ENCODE data around the gene COL15A1.

Gene COL15A1

GRCh38 chr9:99012957-99013512 lies 69.3 kb downstream of the COL15A1 start:
- DNase-seq (ENCODE audit: low read depth, low spot score): no peak

GRCh38 chr9:99013550-99013949 lies 69.8 kb downstream of the COL15A1 start:
- no peak for DNase-seq (ENCODE audit: low read depth, low spot score)

GRCh38 chr9:99015448-99015847 lies 71.7 kb downstream of the COL15A1 start:
- no peak for DNase-seq (ENCODE audit: low read depth, low spot score)

DNA sequence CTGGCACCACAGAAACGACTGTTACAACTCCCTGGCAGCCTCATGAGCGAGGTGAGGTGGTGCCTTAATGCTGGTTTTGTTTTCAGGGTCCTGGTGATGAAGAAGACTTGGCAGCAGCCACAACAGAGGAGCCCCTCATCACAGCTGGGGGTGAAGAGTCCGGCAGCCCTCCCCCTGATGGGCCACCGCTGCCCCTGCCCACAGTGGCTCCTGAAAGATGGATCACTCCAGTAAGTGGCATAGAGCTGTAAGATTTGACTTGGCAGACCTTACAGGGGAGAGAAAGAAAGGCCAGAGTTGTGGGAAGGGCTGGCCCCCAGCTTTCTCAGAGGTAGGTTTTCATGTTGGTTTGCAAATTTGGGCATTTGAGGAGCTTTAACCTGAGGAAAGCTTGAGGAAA lies 72.2 kb downstream of the COL15A1 start:
- DNase-seq (ENCODE audit: low read depth, low spot score): no peak

DNA sequence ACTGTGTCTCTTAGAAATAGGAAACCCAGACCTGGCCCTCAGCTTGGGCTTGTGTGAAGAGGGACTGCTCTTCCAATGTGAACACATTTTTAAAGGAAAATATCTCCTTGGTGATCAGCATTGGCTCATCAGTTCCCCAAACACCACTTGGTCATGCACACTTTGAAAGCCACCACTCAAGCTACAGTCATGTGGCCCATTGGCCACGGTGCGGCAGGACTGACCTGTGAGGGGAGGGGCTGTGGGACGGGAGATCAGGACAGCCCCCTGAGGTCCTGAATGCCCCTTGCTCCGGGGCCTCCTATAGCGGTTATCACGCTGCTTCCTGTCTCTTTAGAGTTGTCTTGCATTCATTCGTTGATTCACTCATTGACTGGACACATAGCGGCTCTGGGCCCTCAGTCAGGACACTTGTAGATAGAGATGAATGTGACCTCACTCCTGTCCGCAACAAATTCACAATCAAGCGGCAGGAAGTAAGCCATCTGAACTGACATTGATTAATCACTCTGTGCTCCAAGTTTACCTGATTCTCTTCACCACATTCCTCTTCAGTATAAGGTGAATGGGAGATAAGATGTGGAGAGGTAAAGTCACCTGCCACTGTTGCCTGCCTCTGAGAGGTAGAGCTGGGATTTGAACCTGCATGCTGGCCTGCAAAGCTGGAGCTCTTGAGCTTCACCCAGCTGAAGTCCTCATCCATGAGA lies 73.1 kb downstream of the COL15A1 start:
- no peak for DNase-seq (ENCODE audit: low read depth, low spot score)

DNA sequence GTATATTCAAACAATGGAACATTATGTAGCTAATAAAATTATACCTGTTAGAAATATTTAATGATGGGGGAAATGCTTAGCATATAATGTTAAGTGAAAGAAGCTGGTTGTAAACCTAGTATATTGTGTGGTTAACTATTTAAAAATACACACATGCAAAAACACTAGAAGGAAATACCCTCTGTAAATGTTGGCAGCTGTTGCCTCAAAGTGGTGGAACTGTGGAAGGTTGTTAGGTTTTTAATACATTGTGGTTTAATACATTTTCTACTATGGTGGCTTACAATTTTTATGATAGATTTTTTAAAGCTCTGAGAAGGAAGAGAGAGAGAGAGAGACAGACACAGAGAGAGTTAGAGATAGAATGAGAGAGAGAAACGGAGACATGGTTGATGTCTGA lies 74.9 kb downstream of the COL15A1 start:
- no peak for DNase-seq (ENCODE audit: low read depth, low spot score)

- DNase-seq (ENCODE audit: low read depth, low spot score): peak; percentile 93
Measured at GRCh38 chr9:99019510-99020331, 76.0 kb downstream of the COL15A1 start.

GRCh38 chr9:99020786-99021436 lies 77.2 kb downstream of the COL15A1 start:
- DNase-seq (ENCODE audit: low read depth, low spot score): no peak

- no peak for DNase-seq (ENCODE audit: low read depth, low spot score)
Measured at GRCh38 chr9:99021512-99021911, 77.8 kb downstream of the COL15A1 start.

GRCh38 chr9:99023231-99023630 lies 79.5 kb downstream of the COL15A1 start:
- no peak for DNase-seq (ENCODE audit: low read depth, low spot score)

DNA sequence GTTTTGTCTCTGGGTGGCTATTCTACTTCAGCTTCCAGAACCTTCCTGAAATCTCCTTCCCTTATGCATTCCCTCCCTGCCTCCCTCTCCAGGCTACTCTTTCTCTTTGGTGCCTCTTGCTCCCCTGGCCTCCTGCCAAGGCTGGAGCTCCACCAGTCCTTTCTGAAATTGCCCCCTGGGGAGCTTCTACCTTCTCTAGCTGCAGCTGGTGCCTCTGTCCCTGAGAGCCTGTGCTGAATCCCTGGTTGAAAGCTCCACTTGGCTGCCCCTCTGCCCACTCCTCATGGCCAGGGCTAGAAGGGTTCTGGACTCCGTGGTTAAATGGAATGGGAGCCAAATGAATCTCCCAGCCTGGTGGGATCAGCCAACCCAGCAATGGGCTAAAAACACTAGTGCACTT lies 80.1 kb downstream of the COL15A1 start:
- DNase-seq (ENCODE audit: low read depth, low spot score): peak; percentile 69

- no peak for DNase-seq (ENCODE audit: low read depth, low spot score)
Measured at GRCh38 chr9:99024959-99025358, 81.3 kb downstream of the COL15A1 start.

GRCh38 chr9:99025616-99026270 lies 82.0 kb downstream of the COL15A1 start:
- DNase-seq (ENCODE audit: low read depth, low spot score): no peak

DNA sequence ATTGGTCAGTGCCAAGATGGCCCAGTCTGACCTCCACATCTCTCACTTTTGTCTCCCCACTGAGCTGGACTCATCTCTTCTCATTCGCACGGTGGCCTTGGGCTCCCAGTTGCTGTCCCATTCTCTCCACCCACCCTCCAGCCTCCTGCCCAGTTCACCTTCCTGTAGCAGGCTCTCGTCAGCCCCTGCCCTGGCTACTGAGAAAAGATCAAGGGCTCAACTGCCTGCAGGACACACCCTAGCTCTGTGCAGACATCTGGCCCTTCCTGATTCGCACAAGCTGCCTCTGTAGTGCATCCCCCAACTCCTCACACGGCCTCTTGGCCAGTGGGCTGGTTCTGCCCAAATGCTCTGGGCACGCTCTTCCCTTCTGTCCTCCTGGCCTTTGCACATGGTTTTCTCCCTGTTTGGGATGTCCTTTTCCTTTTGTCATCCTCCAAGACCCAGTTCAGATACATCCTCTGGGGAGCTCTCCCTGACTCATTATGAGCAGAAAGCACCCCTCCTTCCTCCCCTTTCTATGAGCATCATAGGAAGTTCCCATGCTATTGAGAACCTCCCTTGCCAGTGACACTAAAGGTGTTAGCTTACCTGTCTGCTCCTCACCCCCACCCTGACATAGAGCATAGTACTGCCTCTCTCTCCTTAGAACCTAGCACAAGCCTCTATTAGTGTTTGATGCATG lies 82.7 kb downstream of the COL15A1 start:
- DNase-seq (ENCODE audit: low read depth, low spot score): no peak

GRCh38 chr9:99026956-99027298 lies 83.2 kb downstream of the COL15A1 start:
- no peak for DNase-seq (ENCODE audit: low read depth, low spot score)

- no peak for DNase-seq (ENCODE audit: low read depth, low spot score)
Measured at GRCh38 chr9:99027443-99027842, 83.7 kb downstream of the COL15A1 start.

DNA sequence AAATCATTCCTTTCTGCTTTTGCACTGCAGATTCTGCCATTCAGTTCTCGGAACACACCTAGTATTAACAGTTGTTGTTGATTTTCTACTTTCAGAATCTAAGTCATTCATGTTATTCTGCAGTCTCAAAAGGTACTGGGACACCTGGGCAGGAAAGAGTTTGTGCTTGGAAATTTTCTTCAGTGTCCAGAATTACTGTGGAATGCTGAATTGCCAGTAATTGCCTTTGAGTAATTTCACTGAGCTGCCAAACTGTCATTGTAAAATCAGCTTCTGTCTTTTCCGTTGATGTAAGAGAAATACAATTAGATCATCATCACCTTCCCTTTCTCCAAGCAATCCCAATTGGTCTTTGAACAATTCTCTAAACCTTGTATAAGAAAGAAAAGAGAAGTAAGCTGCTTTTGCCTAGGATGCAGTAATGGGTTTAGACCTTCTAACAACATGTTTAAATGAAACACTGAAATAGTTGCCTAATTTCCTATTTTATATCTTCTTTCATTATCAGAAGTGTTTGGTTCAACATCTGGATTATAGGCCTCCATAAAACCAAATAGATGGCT lies 85.5 kb downstream of the COL15A1 start:
- no peak for DNase-seq (ENCODE audit: low read depth, low spot score)

- DNase-seq (ENCODE audit: low read depth, low spot score): peak; percentile 79
Measured at GRCh38 chr9:99030092-99030511, 86.4 kb downstream of the COL15A1 start.

DNA sequence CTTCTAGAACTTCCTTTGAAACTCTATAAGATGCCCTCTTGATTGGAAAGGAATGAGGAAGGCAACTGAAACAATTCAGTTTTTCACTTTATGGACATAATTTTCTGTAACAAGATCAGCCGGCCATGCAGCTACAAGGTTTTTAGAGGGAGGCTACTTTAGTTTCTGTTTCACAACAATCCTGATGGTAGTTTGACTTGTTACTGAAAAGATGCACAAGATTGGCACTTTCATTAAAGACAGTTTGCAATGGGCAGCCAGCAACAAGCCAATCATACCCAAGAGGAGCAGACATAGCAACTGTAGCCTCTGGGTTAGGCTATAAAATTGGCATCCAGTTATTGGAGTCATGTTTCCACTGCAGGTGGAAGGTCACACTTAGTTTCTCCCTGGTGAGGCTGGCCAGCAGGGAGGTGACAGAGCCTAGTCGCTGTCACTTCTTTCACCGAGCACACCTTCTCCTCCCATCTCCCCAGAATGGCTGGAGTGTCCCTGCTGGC lies 87.0 kb downstream of the COL15A1 start:
- DNase-seq (ENCODE audit: low read depth, low spot score): no peak

- DNase-seq (ENCODE audit: low read depth, low spot score): no peak
Measured at GRCh38 chr9:99031319-99031718, 87.6 kb downstream of the COL15A1 start.

DNA sequence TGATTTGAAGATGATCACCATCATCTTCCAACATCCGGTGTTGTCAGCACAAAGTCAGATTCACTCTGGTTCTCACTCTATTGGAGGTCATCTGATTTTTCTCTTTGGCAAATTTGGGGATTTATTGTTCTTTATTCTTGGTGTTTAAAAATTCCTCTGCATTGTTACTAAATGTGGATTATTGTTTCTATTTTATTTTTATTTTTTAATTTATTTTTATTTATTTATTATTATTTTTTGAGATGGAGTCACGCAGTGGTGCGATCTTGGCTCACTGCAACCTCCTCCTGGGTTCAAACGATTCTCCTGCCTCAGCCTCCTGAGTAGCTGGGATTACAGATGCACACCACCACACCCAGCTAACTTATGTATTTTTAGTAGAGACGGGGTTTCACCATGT lies 88.3 kb downstream of the COL15A1 start:
- DNase-seq (ENCODE audit: low read depth, low spot score): no peak
